Medulla oblongata (tissue), 1 donor: ENCODE results near the gene MTPN.

ENCODE experiments used
- DNase-seq: peaks from one replicate; pipeline ENCODE4 v3.0.0-alpha.2; 2015; ENCODE audit errors: extremely low spot score

The MTPN gene

GRCh38 chr7:135925210-135925609, 51.9 kb downstream of the MTPN start:
- no peak for DNase-seq

- no peak for DNase-seq
These were observed 52.9 kb downstream of the MTPN start for GRCh38 chr7:135924302-135924701.

GRCh38 chr7:135922263-135922662, 54.9 kb downstream of the MTPN start:
- DNase-seq = no peak

GRCh38 chr7:135920478-135920877, 56.7 kb downstream of the MTPN start:
- no peak for DNase-seq

GRCh38 chr7:135919071-135919841, 57.9 kb downstream of the MTPN start:
- no peak for DNase-seq

- DNase-seq = no peak
These were observed 59.0 kb downstream of the MTPN start for GRCh38 chr7:135918134-135918533.

GRCh38 chr7:135917721-135918120, 59.4 kb downstream of the MTPN start:
- DNase-seq = no peak

- no peak for DNase-seq
These were observed 62.8 kb downstream of the MTPN start for GRCh38 chr7:135914346-135914745.

GRCh38 chr7:135913404-135913803, 63.8 kb downstream of the MTPN start:
- no peak for DNase-seq

GRCh38 chr7:135911099-135911498, 66.1 kb downstream of the MTPN start:
- DNase-seq = no peak

GRCh38 chr7:135910393-135911036, 66.6 kb downstream of the MTPN start:
- no peak for DNase-seq

- DNase-seq = no peak
These were observed 71.3 kb downstream of the MTPN start for GRCh38 chr7:135905858-135906257.

- no peak for DNase-seq
These were observed 71.8 kb downstream of the MTPN start for GRCh38 chr7:135905355-135905754.

- DNase-seq = no peak
These were observed 72.9 kb downstream of the MTPN start for GRCh38 chr7:135904282-135904681.

- DNase-seq = no peak
These were observed 75.3 kb downstream of the MTPN start for GRCh38 chr7:135901585-135902540.

- DNase-seq = no peak
These were observed 77.1 kb downstream of the MTPN start for GRCh38 chr7:135900065-135900546.

- DNase-seq = no peak
These were observed 77.6 kb downstream of the MTPN start for GRCh38 chr7:135899458-135900064.

GRCh38 chr7:135898226-135898625, 78.9 kb downstream of the MTPN start:
- no peak for DNase-seq

GRCh38 chr7:135894816-135895215, 82.3 kb downstream of the MTPN start:
- no peak for DNase-seq

- no peak for DNase-seq
These were observed 87.3 kb downstream of the MTPN start for GRCh38 chr7:135889823-135890222.

- no peak for DNase-seq
These were observed 88.4 kb downstream of the MTPN start for GRCh38 chr7:135888740-135889139.
